22Rv1 (cell line): ENCODE results near the gene NMNAT3.

Experiments used
- CTCF ChIP-seq: fragments of 450-650 bp; IDR thresholded peaks from 2 replicates; pipeline ENCODE4 v1.5.1; 2017; ENCODE audit warnings: mild to moderate bottlenecking
- ZFX ChIP-seq: fragments of 450-650 bp; IDR thresholded peaks from 2 replicates; pipeline ENCODE4 v1.6.1; 2017; ENCODE audit warnings: antibody characterized with exemption, borderline replicate concordance

GRCh38 chr3:139674571-139675260 is 3.1 kb downstream of the NMNAT3 start:
- TF ChIP-seq CTCF: no peak
- no peak for TF ChIP-seq ZFX
